ENCODE measurements around the gene FAF1. TPM values are rescaled to one million over a fixed set of nuclear protein-coding genes. Genes with fewer than 3 reads are reported as not detected.

Gene FAF1
- total RNA-seq, 1 experiment from 2014 or later: 73.2 TPM

DNA sequence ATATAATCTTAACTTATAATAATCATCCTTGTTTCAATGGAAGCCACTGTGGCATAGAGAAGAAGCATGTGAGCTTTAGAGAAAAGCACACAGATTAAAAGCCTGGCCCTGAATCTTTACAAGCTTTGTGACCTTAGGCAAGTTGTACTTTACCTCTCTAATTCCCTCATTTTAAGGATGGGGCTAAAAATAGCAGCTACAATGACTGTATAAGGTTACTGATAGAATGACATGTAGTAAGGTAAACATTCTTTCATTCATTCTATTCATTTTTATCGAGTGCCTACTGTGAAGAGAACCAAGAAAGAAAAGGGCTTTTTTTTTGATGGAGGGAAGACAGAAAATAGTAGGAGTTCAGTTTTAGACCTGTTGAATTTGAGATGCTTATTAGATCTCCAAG lies 35.6 kb upstream of the FAF1 start:
- Histone ChIP-seq H3K9me3 (ENCODE audit: control insufficient read depth in 1 of 2, insufficient read depth in 1 of 2, low read depth in 1 of 2, low read length in 2 of 2) (no peaks in the 10 kb centered on the region), H3K9ac (ENCODE audit: low read length) (no peak overlapping the region), H2AFZ (ENCODE audit: low read depth, low read length, poor library complexity, severe bottlenecking) (no peak overlapping the region), H3K4me1 (ENCODE audit: control insufficient read depth in 1 of 2, insufficient read depth in 2 of 2, low read length in 2 of 2) (no peaks in the 10 kb centered on the region), H3K4me2 (ENCODE audit: low read length) (no peak overlapping the region), H3K4me3 (replicated peaks in 1 of 2; ENCODE audit: low read depth in 1 of 2, low read length in 2 of 2) (no peak overlapping the region), H3K79me2 (ENCODE audit: insufficient read depth, low read length) (no peaks in the 10 kb centered on the region), H3K27ac (ENCODE audit: low read depth, low read length) (no peak overlapping the region), H3K9me2 (ENCODE audit: insufficient read depth) (no peaks in the 10 kb centered on the region), H3K27me3 (ENCODE audit: insufficient read depth, low read length) (no peaks in the 10 kb centered on the region), H4K20me1 (ENCODE audit: insufficient read depth) (no peaks in the 10 kb centered on the region), H3K36me3 (ENCODE audit: control insufficient read depth in 1 of 2, insufficient read depth in 2 of 2, low read length in 2 of 2) (no peaks in the 10 kb centered on the region)
- ChIA-PET POLR2A (interaction anchor here (0.7 kb wide), 1 partner anchor 1158 kb away, joined by 3 read pairs; no protein-coding TSS in a partner anchor), RAD21 (ENCODE audit: low non-redundant PET in 1 of 2, low total read pairs in 2 of 2, uncharacterized antibody in 2 of 2, unreplicated experiment in 2 of 2) (no interaction called here), CTCF (no interaction called here)
- no peak for DNase-seq (ENCODE audit: low read depth, low spot score)
- intact Hi-C loops (cut with micrococcal nuclease): no loop called here
- BruUV-seq (replicated peaks): no TSS peak
- ATAC-seq: no peak
- TF ChIP-seq POLR2A (IDR thresholded peaks at IDR 0.05; ENCODE audit: borderline replicate concordance, extremely low read depth, insufficient read depth, insufficient read length): no peak
- TF ChIP-seq POLR2AphosphoS5 (IDR thresholded peaks at IDR 0.05; ENCODE audit: low read depth, low read length): no peak
- TF ChIP-seq CTCF (IDR thresholded peaks at IDR 0.05 in 2 of 3, conservative IDR thresholded peaks at IDR 0.05 in 1 of 3; ENCODE audit: borderline replicate concordance in 1 of 3, insufficient read depth in 1 of 3, low read depth in 2 of 3, low read length in 2 of 3): no peak
- TF ChIP-seq SP1 (IDR thresholded peaks at IDR 0.05; ENCODE audit: low read depth): no peak
- no peak for TF ChIP-seq SRF (IDR thresholded peaks at IDR 0.05; ENCODE audit: low read depth)
- no peak for TF ChIP-seq EZH2phosphoT487 (IDR thresholded peaks at IDR 0.05; ENCODE audit: borderline replicate concordance)
- TF ChIP-seq MAX (IDR thresholded peaks at IDR 0.05): no peak
- no peak for TF ChIP-seq SIN3A (IDR thresholded peaks at IDR 0.05; ENCODE audit: low read depth)
- TF ChIP-seq, protein P1, sequence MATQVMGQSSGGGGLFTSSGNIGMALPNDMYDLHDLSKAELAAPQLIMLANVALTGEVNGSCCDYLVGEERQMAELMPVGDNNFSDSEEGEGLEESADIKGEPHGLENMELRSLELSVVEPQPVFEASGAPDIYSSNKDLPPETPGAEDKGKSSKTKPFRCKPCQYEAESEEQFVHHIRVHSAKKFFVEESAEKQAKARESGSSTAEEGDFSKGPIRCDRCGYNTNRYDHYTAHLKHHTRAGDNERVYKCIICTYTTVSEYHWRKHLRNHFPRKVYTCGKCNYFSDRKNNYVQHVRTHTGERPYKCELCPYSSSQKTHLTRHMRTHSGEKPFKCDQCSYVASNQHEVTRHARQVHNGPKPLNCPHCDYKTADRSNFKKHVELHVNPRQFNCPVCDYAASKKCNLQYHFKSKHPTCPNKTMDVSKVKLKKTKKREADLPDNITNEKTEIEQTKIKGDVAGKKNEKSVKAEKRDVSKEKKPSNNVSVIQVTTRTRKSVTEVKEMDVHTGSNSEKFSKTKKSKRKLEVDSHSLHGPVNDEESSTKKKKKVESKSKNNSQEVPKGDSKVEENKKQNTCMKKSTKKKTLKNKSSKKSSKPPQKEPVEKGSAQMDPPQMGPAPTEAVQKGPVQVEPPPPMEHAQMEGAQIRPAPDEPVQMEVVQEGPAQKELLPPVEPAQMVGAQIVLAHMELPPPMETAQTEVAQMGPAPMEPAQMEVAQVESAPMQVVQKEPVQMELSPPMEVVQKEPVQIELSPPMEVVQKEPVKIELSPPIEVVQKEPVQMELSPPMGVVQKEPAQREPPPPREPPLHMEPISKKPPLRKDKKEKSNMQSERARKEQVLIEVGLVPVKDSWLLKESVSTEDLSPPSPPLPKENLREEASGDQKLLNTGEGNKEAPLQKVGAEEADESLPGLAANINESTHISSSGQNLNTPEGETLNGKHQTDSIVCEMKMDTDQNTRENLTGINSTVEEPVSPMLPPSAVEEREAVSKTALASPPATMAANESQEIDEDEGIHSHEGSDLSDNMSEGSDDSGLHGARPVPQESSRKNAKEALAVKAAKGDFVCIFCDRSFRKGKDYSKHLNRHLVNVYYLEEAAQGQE (IDR thresholded peaks at IDR 0.05; ENCODE audit: low read depth): no peak
- no peak for TF ChIP-seq TCF7L2 (IDR thresholded peaks at IDR 0.05; ENCODE audit: borderline replicate concordance, extremely low read depth, insufficient read depth, insufficient read length)
- TF ChIP-seq YY1 (IDR thresholded peaks at IDR 0.05; ENCODE audit: extremely low read depth, insufficient replicate concordance, low read depth, low read length): no peak
- TF ChIP-seq, protein P2, sequence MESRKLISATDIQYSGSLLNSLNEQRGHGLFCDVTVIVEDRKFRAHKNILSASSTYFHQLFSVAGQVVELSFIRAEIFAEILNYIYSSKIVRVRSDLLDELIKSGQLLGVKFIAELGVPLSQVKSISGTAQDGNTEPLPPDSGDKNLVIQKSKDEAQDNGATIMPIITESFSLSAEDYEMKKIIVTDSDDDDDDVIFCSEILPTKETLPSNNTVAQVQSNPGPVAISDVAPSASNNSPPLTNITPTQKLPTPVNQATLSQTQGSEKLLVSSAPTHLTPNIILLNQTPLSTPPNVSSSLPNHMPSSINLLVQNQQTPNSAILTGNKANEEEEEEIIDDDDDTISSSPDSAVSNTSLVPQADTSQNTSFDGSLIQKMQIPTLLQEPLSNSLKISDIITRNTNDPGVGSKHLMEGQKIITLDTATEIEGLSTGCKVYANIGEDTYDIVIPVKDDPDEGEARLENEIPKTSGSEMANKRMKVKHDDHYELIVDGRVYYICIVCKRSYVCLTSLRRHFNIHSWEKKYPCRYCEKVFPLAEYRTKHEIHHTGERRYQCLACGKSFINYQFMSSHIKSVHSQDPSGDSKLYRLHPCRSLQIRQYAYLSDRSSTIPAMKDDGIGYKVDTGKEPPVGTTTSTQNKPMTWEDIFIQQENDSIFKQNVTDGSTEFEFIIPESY (IDR thresholded peaks at IDR 0.05; ENCODE audit: extremely low read depth, insufficient replicate concordance, low read length): no peak
- no peak for TF ChIP-seq ELF1 (IDR thresholded peaks at IDR 0.05; ENCODE audit: borderline replicate concordance, low read depth)
- TF ChIP-seq FOSL1 (IDR thresholded peaks at IDR 0.05; ENCODE audit: low read depth): no peak
- TF ChIP-seq, protein P3, sequence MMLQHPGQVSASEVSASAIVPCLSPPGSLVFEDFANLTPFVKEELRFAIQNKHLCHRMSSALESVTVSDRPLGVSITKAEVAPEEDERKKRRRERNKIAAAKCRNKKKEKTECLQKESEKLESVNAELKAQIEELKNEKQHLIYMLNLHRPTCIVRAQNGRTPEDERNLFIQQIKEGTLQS (IDR thresholded peaks at IDR 0.05): no peak
- TF ChIP-seq RAD21 (IDR thresholded peaks at IDR 0.05; ENCODE audit: low read depth): no peak
- no peak for TF ChIP-seq JUND (IDR thresholded peaks at IDR 0.05)
- no peak for TF ChIP-seq CBX3 (IDR thresholded peaks at IDR 0.05; ENCODE audit: low read depth)
- no peak for TF ChIP-seq EGR1 (IDR thresholded peaks at IDR 0.05; ENCODE audit: low read depth)
- TF ChIP-seq EZH2 (IDR thresholded peaks at IDR 0.05): no peak
